ENCODE measurements around the gene CAMTA1.

The CAMTA1 gene

GRCh38 chr1:7586031-7586941 lies 801.0 kb downstream of the CAMTA1 start:
- H3K4me3 ChIP-seq (ENCODE audit: control insufficient read depth, low read depth, low read length): no peak overlapping the region
- no peak for TF ChIP-seq CTCF (conservative IDR thresholded peaks at IDR 0.05; ENCODE audit: control insufficient read depth, insufficient read depth, low read depth, low read length)
- DNase-seq (ENCODE audit: low read depth): no peak

- H3K4me3 ChIP-seq (ENCODE audit: control insufficient read depth, low read depth, low read length): no peak overlapping the region
- TF ChIP-seq CTCF (conservative IDR thresholded peaks at IDR 0.05; ENCODE audit: control insufficient read depth, insufficient read depth, low read depth, low read length): no peak
- DNase-seq (ENCODE audit: low read depth): no peak
Observed at GRCh38 chr1:7587108-7587772, 802.0 kb downstream of the CAMTA1 start.

- no peak for TF ChIP-seq CTCF (conservative IDR thresholded peaks at IDR 0.05; ENCODE audit: control insufficient read depth, insufficient read depth, low read depth, low read length)
- H3K4me3 ChIP-seq (ENCODE audit: control insufficient read depth, low read depth, low read length): no peak overlapping the region
- no peak for DNase-seq (ENCODE audit: low read depth)
Observed at GRCh38 chr1:7587773-7588456, 802.7 kb downstream of the CAMTA1 start.

GRCh38 chr1:7588457-7588827 lies 803.2 kb downstream of the CAMTA1 start:
- no peak for TF ChIP-seq CTCF (conservative IDR thresholded peaks at IDR 0.05; ENCODE audit: control insufficient read depth, insufficient read depth, low read depth, low read length)
- DNase-seq (ENCODE audit: low read depth): no peak

GRCh38 chr1:7589080-7589735 lies 804.0 kb downstream of the CAMTA1 start:
- DNase-seq (ENCODE audit: low read depth): no peak
- TF ChIP-seq CTCF (conservative IDR thresholded peaks at IDR 0.05; ENCODE audit: control insufficient read depth, insufficient read depth, low read depth, low read length): no peak
- no peak overlapping the region for H3K4me3 ChIP-seq (ENCODE audit: control insufficient read depth, low read depth, low read length)

More at GRCh38 chr1:7588457-7588827, 803.2 kb downstream of the CAMTA1 start:
- no peak overlapping the region for H3K4me3 ChIP-seq (ENCODE audit: control insufficient read depth, low read depth, low read length)

- no peak for TF ChIP-seq CTCF (conservative IDR thresholded peaks at IDR 0.05; ENCODE audit: control insufficient read depth, insufficient read depth, low read depth, low read length)
- DNase-seq (ENCODE audit: low read depth): no peak
- H3K4me3 ChIP-seq (ENCODE audit: control insufficient read depth, low read depth, low read length): no peak overlapping the region
Observed at GRCh38 chr1:7589774-7590425, 804.6 kb downstream of the CAMTA1 start.

Measured in fibroblast of mammary gland (primary cell).